Activated CD4-positive, alpha-beta T cell treated with anti-CD3 and anti-CD28 coated beads, Interleukin-2, amount 50 U/mL, for 1 hour (primary cell): Measurements from ENCODE around the gene PA2G4.

Experiments used
- DNase-seq: peaks from one replicate; pipeline ENCODE4 v3.0.0-alpha.2; 2020

PA2G4 gene

DNA sequence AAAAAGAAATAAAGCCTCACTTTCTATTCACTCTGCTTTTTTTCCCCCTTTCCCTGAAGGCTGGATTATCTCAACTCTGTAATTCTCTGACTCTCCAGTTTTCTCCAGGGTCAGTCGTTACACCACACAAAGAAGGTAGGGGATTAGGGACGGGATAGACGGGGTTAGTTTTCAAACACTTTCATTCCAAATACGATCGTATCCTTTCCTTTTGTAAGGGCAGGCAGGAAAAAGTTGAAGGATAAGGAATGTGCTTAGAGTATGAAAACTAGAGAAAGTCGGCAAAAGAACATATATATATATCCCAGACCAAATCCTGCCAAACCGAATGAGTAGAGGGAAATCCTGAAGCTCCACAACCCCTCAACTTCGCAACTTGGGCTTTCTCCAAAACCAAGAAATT, 23.1 kb downstream of the PA2G4 start:
- DNase-seq: no peak

DNA sequence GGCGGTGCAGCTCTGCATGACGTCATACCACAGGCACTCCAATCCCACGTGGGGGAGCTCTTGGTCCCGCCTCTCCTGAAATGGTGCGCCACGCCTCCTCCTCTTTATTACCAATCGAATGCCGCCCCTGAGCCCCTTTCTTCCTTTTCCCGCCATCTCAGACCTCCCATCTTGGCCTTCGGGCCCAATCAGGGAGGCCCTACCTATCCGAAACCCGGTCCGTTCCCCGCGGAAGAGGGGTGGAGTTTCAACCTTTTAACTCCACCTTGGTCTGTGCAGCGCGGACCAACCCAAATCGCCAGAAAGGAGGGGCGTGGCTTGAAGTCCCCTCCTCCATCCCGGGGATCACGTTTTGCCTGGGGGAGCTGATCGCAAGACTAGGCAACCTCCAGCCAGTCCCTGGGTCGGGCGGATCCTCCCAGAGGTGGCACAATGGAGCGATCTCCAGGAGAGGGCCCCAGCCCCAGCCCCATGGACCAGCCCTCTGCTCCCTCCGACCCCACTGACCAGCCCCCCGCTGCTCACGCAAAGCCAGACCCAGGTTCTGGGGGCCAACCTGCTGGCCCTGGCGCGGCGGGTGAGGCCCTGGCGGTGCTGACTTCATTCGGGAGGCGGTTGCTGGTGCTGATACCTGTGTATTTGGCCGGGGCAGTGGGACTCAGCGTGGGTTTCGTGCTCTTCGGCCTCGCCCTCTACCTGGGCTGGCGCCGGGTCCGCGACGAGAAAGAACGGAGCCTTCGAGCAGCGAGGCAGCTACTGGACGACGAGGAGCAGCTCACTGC, 23.7 kb downstream of the PA2G4 start, which contains the start of gene ESYT1:
TSS of gene ESYT1 (plus strand) at position 380 of the 782 bp plus-strand sequence. CDS start at position 433, 53 bp downstream.
- DNase-seq: peak; percentile 95

DNA sequence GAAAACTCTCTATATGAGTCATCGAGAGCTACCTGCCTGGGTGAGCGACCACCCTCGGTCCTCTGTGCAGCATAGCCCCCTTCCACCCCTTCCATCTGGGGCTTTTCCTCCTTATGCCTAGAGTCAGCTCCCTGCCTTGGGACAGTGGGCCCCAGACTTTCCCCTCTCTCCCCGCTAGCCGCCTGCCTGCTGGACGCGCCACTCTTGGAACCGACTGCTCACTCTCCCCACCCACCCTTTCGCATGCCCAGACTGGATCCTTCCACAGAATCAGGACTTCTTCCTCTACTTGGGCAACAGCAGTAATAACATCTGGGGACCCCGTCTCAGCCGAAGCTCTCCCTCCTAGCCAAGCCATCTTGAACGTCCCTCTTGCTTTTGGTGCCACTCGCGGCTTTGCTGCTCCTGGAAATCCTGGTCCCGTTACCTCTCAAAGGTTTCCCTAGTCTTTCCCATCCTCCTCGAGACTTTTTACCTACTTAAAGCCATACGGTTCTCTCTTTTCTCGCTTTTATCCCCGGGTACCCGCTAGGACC, 24.4 kb downstream of the PA2G4 start:
- no peak for DNase-seq

DNA sequence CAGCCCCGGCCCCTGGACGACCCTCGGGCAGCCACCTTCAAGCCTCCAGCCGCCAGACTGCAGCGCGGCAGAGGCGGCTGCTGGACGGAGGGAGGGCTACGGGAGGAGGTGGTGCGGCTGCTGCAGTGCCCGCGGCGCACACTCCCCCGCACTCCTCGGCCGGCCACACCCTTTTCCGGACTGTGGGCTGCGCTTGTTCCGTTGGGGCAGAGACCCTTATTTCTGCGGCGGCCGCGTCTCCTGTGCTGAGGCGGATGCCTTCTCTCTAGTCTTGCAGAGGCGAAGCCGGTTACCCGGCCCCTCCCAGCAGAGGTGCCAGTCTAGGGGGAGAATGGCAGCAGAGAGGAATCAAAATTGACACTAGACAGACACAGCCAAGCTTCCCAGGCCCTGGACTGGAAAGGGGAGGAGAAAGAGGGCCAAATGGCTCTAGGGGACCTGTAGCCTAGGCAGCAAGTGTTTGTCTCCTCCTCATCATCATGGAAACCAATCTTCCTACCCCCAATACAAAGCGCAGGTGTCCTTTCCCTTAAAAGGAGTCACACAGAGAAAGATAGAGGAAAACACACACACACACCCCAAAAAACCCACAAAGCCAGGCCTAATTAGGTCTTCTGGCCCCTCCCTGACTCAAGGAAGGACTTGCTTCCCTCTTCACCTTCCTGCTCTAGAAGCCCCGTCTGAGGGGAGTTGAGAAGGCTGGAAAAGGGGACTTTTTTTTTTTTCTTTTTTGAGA, 25.0 kb downstream of the PA2G4 start:
- DNase-seq: peak; percentile 73

DNA sequence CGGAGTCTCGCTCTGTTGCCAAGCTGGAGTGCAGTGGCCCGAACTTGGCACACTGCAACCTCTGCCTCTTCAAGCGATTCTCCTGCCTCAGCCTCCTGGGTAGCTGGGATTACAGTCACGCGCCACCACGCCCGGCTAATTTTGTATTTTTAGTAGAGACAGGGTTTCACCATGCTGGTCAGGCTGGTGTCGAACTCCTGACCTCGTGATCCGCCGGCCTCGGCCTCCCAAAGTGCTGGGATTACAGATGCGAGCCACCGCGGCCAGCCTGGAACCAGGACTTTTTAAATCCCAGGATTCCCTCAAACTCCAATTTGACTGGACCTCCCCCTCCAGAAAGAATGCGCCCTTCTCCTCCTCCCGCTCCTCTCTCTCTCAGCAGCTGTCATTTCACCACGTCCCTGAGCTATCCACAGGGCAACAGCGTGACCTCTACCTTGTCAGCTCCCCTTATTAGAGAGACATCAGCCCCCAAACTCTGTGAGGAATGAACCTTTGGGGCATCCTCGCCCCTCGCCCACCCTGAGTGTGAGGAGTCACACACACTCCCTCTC, 25.7 kb downstream of the PA2G4 start:
- no peak for DNase-seq

DNA sequence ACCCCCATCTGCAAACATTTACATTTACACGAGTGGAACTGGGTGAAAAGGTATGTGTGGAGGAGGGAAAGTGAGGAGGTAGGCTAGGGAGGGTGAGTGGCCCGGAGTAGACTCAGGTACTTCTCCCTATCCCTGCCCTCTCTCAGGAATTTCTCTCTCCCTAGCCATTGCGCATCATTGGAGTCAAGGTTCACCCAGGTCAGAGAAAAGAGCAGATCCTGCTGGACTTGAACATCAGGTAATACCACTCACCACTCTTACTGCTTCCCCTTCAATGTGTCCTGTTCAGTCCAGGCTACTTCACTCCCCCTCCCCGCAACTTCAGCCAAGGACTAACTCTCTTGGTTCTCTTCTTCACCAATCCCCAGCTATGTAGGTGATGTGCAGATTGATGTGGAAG, 26.5 kb downstream of the PA2G4 start:
- DNase-seq: no peak

DNA sequence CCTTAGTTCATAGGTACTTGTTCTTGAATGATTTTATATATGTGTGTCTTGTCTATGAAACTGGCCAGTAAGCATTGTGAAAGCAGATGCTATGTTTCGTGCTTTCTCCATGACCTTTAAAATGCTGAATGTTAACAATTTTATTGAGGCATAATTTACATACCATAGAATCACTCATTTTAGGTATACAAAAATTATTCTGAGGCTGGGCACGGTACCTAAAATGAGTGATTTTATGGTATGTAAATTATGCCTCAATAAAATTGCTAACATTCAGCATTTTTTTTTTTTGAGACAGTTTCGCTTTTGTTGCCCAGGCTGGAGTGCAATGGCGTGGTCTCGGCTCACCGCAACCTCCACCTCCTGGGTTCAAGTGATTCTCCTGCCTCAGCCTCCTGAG, 30.5 kb downstream of the PA2G4 start:
- DNase-seq: no peak

DNA sequence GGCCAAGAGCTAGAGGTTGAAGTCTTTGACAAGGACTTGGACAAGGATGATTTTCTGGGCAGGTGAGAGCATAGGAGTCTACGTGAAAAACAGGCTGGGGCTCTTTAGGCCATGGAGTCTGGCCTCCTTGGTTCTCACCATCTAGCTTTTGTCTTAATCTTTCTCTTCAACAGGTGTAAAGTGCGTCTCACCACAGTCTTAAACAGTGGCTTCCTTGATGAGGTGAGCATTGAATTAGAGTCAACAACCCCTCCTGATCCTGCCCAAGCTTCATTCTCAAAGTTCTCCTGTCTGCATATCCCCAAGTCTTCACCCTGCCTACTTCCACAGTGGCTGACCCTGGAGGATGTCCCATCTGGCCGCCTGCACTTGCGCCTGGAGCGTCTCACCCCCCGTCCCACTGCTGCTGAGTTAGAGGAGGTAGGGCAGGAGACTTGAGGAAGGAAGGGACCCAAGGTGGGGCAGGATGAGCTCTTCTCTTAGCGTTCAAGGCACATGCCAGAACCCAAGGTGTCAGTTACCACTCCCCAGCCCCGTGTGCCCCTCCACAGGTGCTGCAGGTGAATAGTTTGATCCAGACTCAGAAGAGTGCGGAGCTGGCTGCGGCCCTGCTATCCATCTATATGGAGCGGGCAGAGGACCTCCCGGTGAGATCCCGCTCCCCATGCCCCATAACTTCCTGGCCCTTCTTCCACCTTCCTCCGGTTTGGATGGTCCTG, 33.7 kb downstream of the PA2G4 start:
- no peak for DNase-seq

DNA sequence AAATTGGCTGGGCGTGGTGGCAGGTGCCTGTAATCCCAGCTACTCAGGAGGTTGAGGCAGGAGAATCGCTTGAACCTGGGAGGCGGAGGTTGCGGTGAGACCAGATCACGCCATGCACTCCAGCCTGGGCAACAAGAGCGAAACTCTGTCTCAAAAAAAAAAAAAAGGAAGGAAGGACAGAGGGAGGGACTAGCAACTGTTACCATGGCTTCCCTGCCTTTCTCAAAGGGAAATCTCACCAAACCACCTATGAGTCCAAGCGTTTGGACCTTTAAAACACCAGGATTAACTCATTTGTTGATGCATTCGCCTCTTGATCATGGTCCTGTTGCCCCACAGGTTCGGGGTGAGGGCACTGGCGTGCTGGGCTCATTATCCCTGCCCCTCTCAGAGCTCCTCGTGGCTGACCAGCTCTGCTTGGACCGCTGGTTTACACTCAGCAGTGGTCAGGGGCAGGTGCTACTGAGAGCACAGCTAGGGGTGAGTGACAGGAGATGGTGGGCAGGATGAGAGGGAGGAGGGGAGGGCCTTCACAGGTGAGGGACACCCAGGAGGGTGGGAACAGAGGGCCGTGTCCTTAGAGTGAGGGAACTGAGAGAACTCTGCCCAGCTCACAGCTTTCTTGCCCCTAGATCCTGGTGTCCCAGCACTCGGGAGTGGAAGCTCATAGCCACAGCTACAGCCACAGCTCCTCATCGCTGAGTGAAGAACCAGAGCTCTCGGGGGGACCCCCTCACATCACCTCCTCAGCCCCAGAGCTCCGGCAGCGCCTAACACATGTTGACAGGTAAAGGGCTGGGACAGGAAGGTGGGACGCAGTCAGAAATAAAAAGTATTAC, 37.8 kb downstream of the PA2G4 start:
- no peak for DNase-seq

DNA sequence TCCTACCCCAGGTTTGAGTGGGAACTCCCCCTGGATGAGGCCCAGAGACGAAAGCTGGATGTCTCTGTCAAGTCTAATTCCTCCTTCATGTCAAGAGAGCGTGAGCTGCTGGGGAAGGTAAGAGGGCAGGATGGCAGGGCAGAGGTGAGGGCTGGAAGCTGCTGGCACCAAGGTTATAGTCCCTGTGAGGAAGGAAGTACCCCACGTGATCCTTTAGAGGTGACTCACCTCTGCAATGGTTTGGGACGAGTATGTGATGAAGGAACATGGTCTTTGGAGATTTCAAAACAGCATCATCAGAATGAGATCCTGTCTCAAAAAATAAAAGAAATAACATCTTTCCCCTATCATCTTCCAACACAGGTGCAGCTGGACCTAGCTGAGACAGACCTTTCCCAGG, 38.9 kb downstream of the PA2G4 start:
- DNase-seq: no peak

DNA sequence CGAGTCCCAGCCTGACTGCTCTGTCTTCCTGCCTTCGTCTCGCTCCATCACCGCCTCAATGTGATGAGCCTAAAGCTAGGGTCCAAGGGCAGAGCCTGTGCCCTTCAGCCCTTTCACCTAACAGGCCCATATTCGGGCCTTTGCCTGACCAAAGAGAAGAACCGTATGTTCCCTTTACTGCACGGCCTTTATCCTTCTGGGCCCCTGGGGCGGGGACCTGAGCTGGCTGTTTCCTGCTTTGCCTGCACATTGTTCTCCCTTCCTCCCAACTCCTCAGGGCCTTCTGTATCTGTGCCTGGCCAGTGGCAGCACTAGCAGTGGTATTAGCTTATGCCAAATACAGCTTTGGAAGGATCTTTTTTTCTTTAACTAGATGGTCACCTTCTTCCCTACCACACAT, 39.5 kb downstream of the PA2G4 start:
- DNase-seq: no peak

DNA sequence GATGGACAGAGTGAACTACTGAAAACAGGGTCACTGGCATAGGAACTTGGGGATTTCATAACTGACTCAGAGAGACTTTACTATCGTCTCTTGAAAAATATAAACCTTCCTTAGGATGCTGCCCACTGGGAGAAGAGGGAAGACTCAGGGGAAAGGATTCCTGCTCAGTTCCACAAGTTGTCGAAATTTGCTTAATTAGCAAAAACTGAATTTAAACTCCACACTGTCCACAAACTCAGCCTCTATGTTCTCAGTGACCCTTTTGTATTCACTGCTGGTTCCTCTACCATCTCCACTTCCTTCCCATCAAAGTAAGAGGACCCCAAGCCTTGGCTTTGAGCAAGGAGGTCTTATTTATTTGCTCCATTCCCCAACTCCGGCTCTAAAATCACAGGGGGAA, 40.9 kb downstream of the PA2G4 start:
- DNase-seq: no peak

DNA sequence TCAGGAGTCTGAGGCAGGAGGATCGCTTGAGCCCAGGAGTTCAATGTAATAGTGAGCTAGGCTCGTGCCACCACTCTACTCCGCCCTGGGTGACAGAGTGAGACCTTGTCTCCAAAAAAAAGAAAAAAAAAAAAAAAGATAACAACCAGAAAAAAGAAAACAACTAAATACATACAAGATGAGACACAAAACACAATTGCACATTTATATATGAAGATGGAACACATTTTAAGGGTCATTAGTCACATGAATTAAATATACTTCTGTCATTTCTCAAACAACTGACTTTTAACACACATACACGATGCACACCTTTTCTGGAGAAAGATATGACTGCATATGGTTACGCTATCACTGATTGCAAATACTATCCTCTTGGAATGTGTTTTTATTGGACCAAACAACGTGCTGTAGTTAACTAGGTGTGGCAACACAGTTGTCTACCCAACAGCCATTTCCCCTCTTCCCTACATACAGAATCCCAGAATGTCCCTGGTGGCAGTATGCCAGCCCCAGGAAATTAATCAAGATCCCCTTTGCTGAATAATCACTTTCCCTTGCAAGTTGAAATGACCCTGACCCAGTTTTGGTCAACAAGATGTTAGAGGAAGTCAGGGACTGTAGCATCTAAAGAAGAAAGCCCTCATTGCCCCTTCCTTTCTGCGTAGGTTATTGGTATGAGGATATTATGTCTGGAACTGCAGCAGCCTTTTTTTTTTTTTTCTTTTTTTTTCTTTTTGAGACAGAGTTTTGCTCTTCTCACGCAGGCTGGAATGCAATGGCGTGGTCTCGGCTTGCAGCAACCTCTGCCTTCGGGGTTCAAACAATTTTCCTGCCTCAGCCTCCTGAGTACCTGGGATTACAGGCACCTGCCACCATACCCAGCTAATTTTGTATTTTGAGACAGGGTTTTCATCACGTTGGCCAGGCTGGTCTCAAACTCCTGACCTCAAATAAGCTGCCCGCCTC, 42.4 kb downstream of the PA2G4 start:
- DNase-seq: no peak

DNA sequence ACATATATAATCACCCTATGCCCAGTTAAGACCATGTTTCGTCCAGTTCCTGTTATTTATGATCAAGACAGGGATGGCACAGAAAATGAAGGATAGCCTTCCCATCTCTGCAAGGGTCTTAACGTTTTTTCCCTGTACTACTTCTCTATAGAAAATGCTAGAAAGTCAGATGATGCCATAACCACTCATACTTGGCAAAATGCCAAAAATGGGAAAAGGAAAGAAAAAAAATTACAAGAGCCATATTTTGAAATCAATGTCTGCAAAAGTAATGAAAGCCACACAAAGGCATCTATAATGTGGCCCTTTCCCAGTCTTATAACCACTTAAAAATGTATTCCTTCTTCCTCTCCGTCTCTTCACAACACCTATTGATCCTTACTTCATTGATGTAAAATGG, 46.2 kb downstream of the PA2G4 start:
- no peak for DNase-seq

DNA sequence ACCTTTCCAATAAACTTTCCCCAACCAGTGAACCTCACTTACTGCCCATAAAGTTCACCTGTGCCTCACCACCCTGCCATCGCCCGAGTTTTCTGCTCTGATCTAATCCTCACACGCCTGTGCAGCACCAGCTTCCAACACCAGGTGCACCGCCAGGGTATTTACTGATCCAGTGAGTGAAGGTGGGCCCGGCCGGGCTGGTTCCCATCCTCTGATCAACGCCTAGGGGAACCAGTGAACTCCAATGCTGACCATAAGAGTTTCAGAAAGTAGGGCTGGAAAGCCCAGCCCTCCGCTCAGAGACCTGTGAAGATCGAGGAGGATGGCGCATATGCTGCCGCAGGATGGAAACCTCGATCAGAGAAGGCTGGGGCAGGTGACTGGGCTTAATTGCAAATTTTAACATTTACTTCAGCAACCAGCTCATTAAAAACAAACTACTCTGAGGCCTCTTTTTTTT, 47.3 kb downstream of the PA2G4 start:
- DNase-seq: peak; percentile 66

DNA sequence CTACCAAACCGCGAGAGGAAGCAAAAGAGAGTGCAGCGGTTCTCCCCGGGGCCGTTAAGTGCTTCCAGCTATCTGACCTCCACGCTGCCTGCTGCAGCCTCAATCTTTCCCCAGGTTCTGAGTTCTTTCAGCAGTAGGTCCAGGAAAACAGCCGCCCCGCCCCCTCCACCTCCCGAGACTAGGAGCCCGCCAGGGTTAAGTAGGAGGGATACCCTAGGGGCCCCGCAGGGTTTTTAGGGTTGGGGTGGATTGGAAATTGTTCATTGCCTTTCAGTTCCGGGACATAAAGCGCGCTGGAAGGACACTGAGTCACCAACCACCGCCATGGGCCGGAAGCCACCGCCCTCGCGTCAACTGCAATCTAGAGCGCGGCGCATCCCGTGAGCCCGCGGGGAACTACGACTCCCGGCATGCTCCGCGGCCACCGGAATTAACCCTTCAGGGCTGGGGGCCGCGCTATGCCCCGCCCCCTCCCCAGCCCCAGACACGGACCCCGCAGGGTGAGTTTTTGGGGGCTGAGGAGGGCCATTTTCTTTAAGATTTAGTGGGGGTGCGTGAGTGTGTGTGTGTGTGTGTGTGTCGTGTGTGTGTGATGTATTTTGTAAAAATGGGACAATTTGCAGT, 47.9 kb downstream of the PA2G4 start, which contains the start of gene MYL6B:
TSS of gene MYL6B (plus strand) at position 456 of the 624 bp plus-strand sequence. CDS start 1,332 bp downstream, outside the sequence.
- DNase-seq: peak; percentile 92

DNA sequence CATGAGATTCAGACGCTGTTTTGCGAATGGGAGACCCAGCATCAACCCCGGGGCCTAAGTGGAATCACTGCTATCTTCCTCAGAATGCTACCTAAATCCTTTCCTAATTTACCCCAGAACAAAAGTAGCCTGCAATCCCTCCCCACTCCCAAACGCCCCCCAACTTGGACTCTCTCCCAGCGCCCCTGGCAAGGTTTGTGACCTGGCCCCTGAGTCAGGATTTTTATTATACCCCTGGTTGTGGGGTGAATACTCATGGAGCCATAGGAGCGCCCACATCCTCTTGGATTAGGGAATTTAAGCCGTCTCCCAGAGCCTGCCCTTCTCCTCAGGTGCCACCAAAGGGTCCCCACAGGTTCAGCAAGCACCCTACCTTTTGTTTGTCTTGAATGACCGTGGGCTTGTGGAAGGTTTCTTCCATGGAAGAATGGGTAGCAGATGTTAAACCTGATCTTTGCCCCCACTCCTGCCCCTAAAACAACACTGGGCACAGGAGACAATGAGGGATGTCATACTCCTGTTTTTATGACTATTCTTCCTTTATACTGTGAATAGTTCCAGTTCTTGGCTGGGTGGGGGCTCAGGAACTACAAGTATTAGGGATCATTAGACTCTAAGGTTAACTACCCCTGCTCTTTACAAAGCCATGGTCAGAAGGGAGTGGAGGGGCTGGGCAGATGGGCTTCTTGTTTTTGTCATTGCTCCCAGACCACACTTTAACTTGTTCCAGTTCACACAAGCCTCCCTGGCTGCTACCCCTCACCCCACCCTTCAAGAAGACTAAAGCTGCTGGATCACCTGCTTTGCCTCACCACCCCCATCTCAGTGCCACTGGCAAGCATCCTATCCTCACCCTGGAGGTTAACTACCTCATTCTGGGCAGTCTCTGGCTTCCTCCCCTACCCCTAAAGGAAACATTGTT, 48.7 kb downstream of the PA2G4 start:
- DNase-seq: no peak

DNA sequence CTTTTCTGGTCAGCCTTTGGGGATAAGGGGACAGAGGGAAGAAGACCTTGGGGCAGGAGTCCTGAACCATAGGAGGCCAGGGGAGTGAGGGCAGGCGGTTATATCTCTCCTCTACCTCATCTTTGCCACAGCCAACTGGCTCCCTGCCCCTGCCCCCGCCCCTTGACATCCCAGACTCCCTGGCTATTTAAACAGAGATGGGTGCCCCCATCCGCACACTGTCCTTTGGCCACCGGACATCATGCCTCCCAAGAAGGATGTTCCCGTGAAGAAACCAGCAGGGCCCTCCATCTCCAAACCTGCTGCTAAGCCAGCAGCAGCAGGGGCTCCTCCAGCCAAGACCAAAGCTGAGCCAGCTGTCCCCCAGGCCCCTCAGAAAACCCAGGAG, 49.3 kb downstream of the PA2G4 start:
- no peak for DNase-seq

DNA sequence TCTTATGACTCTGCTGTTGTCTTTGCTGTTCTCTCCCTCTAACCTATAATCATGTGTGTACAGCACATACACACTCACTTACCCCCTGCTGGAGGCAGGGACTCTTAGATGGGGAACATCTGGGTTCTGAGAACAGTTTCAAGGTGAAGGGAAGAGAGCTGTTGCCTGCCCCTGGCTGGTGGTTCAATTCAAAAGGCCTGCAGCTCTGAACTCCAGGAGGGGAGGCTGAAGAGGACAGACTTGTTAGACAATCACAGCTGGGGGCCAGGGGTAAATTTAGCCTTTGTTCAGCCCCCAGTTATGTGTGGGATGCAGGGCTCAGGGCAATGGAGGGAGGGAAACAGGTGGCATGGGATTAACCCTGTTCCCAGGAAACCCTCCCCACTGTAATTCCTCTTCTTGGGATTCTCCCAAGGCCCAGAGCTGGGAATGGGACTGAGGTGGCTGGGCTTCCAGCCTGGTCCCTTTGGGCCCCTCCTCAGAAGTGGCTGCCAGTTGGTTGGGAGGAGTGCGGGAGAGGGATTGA, 50.0 kb downstream of the PA2G4 start:
- no peak for DNase-seq
